GM19193 (cell line): ENCODE results near the gene METTL9.

Experiments used
- POLR2A ChIP-seq: IDR thresholded peaks from 4 replicates; pipeline ENCODE4 v1.6.1; 2011; ENCODE audit not compliant: insufficient read depth, insufficient read length; ENCODE audit errors: extremely low read depth

METTL9 gene

GRCh38 chr16:21703589-21704174 lies 104.3 kb downstream of the METTL9 start:
- TF ChIP-seq POLR2A = no peak

GRCh38 chr16:21704266-21704665 lies 104.9 kb downstream of the METTL9 start:
- no peak for TF ChIP-seq POLR2A

- no peak for TF ChIP-seq POLR2A
These were observed 105.4 kb downstream of the METTL9 start for GRCh38 chr16:21704733-21705132.
